Thymus (tissue), 11 donors: ENCODE results near the gene ANKH. TPM values are rescaled to one million over a fixed set of nuclear protein-coding genes. Genes with fewer than 3 reads are reported as not detected.
"Not testable (repeated sequence)": the region's sequence is repeated elsewhere in the genome, so short reads cannot be mapped to it uniquely, and the experiment has no call there.

Source experiments
- DNase-seq, 9 donors: peaks; one replicate each; pipeline ENCODE4 v3.0.0-alpha.2; 2013; ENCODE audit warnings: low spot score in 9 of 9, low read depth in 6 of 9, missing footprints in 1 of 9
- H3K27ac ChIP-seq, 2 donors: one replicate each; pipeline ENCODE4 v1.5.1; 2013; ENCODE audit warnings: control low read depth in 1 of 2, low read depth in 1 of 2, low read length in 1 of 2, mild to moderate bottlenecking in 1 of 2, moderate library complexity in 1 of 2
- H3K27me3 ChIP-seq, 2 donors: one replicate each; pipeline ENCODE4 v1.5.1; 2013; ENCODE audit warnings: low read length in 1 of 2; ENCODE audit not compliant: control insufficient read depth in 2 of 2, insufficient read depth in 1 of 2
- H3K36me3 ChIP-seq, 2 donors: one replicate each; pipeline ENCODE4 v1.5.1; 2013; ENCODE audit warnings: low read length in 1 of 2, mild to moderate bottlenecking in 1 of 2, moderate library complexity in 1 of 2; ENCODE audit not compliant: control insufficient read depth in 2 of 2, insufficient read depth in 2 of 2
- H3K4me1 ChIP-seq, 2 donors: one replicate each; pipeline ENCODE4 v1.5.1; 2013; ENCODE audit warnings: low read length in 2 of 2; ENCODE audit not compliant: control insufficient read depth in 2 of 2, insufficient read depth in 2 of 2
- H3K4me3 ChIP-seq, 2 donors: one replicate each; pipeline ENCODE4 v1.5.1; 2013; ENCODE audit warnings: low read length in 2 of 2, control low read depth in 1 of 2, mild to moderate bottlenecking in 1 of 2
- H3K9me3 ChIP-seq, 2 donors: one replicate each; pipeline ENCODE4 v1.5.1; 2013; ENCODE audit warnings: low read length in 1 of 2, mild to moderate bottlenecking in 1 of 2; ENCODE audit not compliant: control insufficient read depth in 2 of 2, insufficient read depth in 1 of 2
- WGBS: extraction: QIAGEN DNeasy Blood & Tissue Kit; methylation state at CpG from one replicate; pipeline ENCODE4 v1.1.7; 2013; 5-methylcytosine and 5-hydroxymethylcytosine counted together
- polyA plus RNA-seq: library from polyadenylated mRNA; stranded (reverse); fragments of 200-250 nt; gene quantifications from one replicate; pipeline ENCODE4 v1.2.3, GENCODE V29; 2013
- total RNA-seq: library from RNA; stranded (reverse); fragments of 120-200 nt; gene quantifications from one replicate; pipeline ENCODE4 v1.2.4, GENCODE V29; 2013
- donor health status: healthy.

The ANKH gene
- total and polyA plus RNA-seq, 2 donors: 17.3 to 29.8 TPM

- H3K27ac ChIP-seq: no peak overlapping the region
- no peak overlapping the region for H3K4me3 ChIP-seq
- DNase-seq: no peak
- WGBS: 94% methylated on average over 3 of the region's 3 CpGs
- peaks cover 0 to 2% of the 10 kb centered on the region in 2 donors for H3K4me1 ChIP-seq
- no peaks in the 10 kb centered on the region for H3K9me3 ChIP-seq
- no peaks in the 10 kb centered on the region for H3K36me3 ChIP-seq
- H3K27me3 ChIP-seq: no peaks in the 10 kb centered on the region
Observed at GRCh38 chr5:14829396-14829795, 42.2 kb downstream of the ANKH start.

- Histone ChIP-seq H3K4me1 (peaks cover 0 to 2% of the 10 kb centered on the region in 2 donors), H3K27me3 (no peaks in the 10 kb centered on the region), H3K9me3 (no peaks in the 10 kb centered on the region), H3K27ac (no peak overlapping the region), H3K4me3 (no peak overlapping the region), H3K36me3 (no peaks in the 10 kb centered on the region)
- no peak for DNase-seq
- WGBS: 97% methylated on average over 4 of the region's 4 CpGs
Observed at GRCh38 chr5:14826714-14827113, 44.9 kb downstream of the ANKH start.

GRCh38 chr5:14825977-14826376 is 45.6 kb downstream of the ANKH start:
- no peak for DNase-seq
- Histone ChIP-seq H3K4me3 (no peak overlapping the region), H3K36me3 (no peaks in the 10 kb centered on the region), H3K4me1 (peaks cover 0 to 2% of the 10 kb centered on the region in 2 donors), H3K27me3 (no peaks in the 10 kb centered on the region), H3K9me3 (no peaks in the 10 kb centered on the region), H3K27ac (no peak overlapping the region)
- 98% methylated on average over 2 of the region's 2 CpGs for WGBS

GRCh38 chr5:14824499-14824898 is 47.1 kb downstream of the ANKH start:
- 92% methylated on average over 3 of the region's 3 CpGs for WGBS
- DNase-seq: no peak
- Histone ChIP-seq H3K27me3 (no peaks in the 10 kb centered on the region), H3K4me1 (peaks cover 0 to 2% of the 10 kb centered on the region in 2 donors), H3K27ac (peak overlapping the region in 1 of 2 donors; percentile 58), H3K4me3 (no peak overlapping the region), H3K9me3 (no peaks in the 10 kb centered on the region), H3K36me3 (no peaks in the 10 kb centered on the region)

GRCh38 chr5:14821100-14821845 is 50.3 kb downstream of the ANKH start:
- H3K4me1 ChIP-seq: no peaks in the 10 kb centered on the region
- no peak overlapping the region for H3K27ac ChIP-seq
- 92% methylated on average over 9 of the region's 9 CpGs for WGBS

GRCh38 chr5:14818931-14819790 is 52.4 kb downstream of the ANKH start:
- Histone ChIP-seq H3K4me1 (no peaks in the 10 kb centered on the region), H3K4me3 (no peak overlapping the region), H3K36me3 (no peaks in the 10 kb centered on the region), H3K27ac (no peak overlapping the region), H3K9me3 (no peaks in the 10 kb centered on the region), H3K27me3 (no peaks in the 10 kb centered on the region)
- no peak for DNase-seq
- 97% methylated on average over 14 of the region's 14 CpGs for WGBS

More at GRCh38 chr5:14821100-14821845, 50.3 kb downstream of the ANKH start:
- no peaks in the 10 kb centered on the region for H3K36me3 ChIP-seq
- H3K9me3 ChIP-seq: no peaks in the 10 kb centered on the region
- H3K27me3 ChIP-seq: no peaks in the 10 kb centered on the region
- no peak overlapping the region for H3K4me3 ChIP-seq
- DNase-seq: no peak

GRCh38 chr5:14817762-14818136 is 53.8 kb downstream of the ANKH start:
- not testable (repeated sequence) for H3K27me3 ChIP-seq, H3K4me1 ChIP-seq, H3K36me3 ChIP-seq, H3K9me3 ChIP-seq, H3K27ac ChIP-seq, DNase-seq, H3K4me3 ChIP-seq
- 96% methylated on average over 2 of the region's 2 CpGs for WGBS

- Histone ChIP-seq H3K36me3 (no peaks in the 10 kb centered on the region), H3K27me3 (no peaks in the 10 kb centered on the region), H3K27ac (no peak overlapping the region), H3K4me3 (no peak overlapping the region), H3K9me3 (no peaks in the 10 kb centered on the region), H3K4me1 (peaks cover 8% of the 10 kb centered on the region in 2 donors)
- 97% methylated on average over 6 of the region's 6 CpGs for WGBS
- DNase-seq: no peak
Observed at GRCh38 chr5:14816999-14817761, 54.4 kb downstream of the ANKH start.
